Hematopoietic multipotent progenitor cell (in vitro differentiated cells): Measurements from ENCODE around the gene ANGPTL2. TPM values are rescaled to one million over a fixed set of nuclear protein-coding genes. Genes with fewer than 3 reads are reported as not detected.

Experiments used
- DNase-seq, 3 donors: peaks; one replicate each; pipeline ENCODE4 v3.0.0-alpha.2; 2011 to 2015; ENCODE audit warnings: low read depth in 2 of 3, low spot score in 2 of 3
- total RNA-seq: library from RNA; depleted of rRNA; stranded (reverse); fragments of >200 nt; gene quantifications from one replicate; pipeline ENCODE4 v1.2.3, GENCODE V29; 2012

Gene ANGPTL2
- total RNA-seq, 1 donor = under 0.01 TPM

DNA sequence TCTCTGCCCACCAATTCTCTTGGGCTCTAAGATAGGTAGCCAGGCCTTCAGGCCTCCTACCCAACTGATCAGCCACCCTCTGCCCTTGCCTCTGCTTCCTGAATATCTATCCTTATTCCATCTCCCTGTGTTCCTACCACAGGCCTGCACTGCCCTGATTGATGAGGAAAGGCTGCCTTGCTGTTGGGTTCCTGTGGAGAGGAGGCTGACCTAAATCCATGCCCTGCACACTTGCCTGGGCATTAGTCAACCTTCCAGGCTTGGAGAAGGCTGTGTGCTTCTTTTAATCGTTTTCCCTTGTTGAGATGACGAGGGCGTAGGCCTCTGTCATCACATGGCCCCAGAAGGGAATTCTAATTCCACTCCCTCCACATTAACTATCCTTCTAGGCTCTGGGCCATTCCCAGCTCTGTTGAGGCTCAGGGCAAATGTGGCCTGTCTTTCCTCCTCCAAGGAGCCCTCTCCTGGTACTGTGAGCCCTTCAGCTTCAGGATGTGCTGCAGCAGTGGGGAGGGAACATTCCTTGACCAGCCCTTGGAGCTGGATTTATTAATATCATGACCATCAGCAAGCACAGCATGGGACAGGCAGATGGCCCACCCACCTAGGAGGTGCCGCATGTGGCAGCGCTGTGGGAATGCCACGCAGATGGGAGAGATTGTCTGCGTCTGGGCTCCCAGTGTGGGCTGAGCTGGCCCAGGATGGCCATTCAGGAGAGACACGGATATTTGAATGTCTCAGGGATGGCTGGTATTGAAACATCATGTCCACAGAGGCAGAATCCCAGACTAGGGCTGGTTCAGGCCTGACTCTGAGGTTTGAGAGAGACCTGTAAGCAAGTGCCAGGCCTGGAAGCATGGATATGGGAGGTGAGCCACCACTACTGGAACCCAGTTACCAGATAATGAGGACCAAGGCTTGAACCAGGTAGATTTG is 40.9 kb downstream of the ANGPTL2 start:
- DNase-seq = no peak

DNA sequence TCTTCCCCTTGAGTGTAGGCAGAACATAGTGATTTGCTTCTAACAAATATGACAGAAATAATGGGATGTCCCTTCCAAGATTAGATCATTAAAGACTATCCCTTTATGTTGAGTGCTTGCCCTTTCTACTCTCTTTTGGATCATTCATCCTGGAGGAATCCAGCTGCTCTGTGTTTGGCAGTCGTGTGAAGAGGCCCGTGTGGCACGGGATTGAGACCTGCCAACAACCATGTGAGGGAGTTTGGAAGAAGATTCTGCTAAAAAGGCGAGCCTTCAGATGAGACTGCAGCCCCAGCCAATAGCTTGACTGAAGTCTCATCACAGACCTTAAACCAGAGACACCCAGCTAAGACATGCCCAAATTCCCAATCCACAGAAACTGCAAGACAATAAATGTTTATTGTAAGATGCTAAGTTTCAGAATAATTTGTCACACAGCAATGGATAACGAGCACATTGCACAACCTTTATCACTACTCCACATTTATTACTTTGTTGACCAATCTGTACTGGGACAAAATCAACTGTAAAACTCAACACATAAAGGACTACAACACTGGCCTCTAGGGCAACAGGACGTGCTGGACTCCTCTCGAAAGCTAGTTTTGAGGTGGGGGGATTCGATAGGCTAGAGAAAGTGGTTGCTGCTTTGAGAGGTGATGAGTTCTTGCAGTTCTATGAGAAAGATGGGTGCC is 42.8 kb downstream of the ANGPTL2 start:
- DNase-seq = no peak

GRCh38 chr9:127078988-127079387 is 43.4 kb downstream of the ANGPTL2 start:
- no peak for DNase-seq

GRCh38 chr9:127078336-127078735 is 44.1 kb downstream of the ANGPTL2 start:
- no peak for DNase-seq

DNA sequence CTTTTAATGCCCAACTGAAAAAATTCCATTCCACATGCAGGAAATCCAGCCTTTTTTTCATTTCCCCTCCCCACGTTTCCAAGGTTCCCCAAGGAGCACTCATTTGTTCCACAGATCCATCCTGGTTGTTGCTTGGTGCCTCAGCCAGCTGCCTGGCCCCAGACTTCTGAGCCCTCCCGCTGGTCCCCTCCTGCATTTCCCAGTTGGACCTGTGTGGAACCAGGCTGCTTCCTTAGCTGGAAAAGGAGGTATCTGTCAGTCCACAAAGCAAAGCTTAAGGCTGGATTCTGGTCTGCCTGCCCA is 44.8 kb downstream of the ANGPTL2 start:
- no peak for DNase-seq

DNA sequence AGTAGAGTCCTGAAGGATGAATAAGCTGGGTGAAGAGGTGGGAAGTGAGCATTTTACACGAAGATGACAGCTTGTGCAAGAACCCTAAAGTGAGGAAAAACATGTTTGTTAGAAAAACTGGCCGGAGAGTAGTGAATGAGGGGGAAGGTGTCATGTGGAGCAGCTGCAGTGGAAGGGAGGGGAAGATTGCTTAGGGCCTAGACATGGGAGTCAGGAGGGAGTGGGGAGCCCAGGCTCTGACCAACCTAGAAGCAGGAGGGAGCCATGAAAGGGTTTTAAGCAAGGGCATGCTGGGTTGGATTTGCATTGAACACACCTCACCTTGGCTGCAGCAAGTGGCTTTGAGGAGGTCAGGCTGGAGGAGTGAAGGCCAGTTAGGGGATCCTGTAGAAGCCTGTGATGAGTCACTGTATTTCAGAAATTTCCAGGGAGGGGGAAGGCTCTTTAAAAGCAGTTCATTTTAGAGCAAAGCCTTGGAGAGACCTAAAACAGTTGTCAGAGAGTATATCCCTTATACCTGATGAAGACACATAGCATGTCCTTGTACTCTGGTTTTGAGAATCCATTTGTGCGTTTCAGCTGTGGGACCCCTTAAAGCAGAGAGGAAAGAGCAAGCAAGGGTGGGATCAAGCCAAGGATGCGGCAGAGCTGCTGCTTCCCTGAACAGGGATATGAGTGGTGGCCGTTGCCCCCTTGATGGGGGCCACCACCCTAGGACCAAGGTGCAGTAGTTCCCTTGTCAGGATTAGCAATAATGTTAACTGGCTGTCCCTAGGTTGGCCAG is 45.4 kb downstream of the ANGPTL2 start:
- no peak for DNase-seq

DNA sequence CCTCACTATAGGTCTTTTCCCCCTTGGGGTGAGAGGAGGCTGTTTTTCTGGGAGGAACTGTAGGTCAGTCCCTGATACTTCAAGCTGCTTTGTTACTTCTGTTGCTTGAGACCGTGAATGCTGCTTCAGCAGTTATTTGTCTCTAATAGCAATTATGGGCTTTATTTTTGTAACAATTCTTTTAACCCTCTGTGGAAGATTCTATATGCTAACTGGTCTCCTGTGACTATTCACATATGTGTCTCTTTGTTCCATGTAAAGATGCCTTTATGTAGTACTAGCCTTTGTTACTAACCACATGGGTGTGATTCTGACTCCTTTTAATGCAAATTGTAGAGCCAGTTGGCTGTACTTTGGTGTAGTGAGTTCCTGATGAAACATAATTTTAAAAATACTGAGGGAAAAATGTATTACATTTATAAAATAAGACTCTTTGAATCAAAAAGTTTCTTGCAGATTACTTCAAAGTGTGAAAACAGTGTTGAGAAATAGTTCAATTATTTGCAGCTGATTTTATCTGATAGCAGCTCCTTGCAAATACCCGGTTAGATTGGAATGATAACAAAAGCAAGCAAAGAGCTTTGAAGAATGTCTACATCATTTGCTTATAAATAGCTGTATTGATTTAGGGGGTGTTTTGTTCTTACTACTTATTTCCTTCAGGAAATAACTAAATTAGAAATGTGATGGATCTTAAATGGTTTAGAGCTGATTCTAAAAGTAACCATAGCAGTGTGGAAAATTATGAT is 46.6 kb downstream of the ANGPTL2 start:
- no peak for DNase-seq

DNA sequence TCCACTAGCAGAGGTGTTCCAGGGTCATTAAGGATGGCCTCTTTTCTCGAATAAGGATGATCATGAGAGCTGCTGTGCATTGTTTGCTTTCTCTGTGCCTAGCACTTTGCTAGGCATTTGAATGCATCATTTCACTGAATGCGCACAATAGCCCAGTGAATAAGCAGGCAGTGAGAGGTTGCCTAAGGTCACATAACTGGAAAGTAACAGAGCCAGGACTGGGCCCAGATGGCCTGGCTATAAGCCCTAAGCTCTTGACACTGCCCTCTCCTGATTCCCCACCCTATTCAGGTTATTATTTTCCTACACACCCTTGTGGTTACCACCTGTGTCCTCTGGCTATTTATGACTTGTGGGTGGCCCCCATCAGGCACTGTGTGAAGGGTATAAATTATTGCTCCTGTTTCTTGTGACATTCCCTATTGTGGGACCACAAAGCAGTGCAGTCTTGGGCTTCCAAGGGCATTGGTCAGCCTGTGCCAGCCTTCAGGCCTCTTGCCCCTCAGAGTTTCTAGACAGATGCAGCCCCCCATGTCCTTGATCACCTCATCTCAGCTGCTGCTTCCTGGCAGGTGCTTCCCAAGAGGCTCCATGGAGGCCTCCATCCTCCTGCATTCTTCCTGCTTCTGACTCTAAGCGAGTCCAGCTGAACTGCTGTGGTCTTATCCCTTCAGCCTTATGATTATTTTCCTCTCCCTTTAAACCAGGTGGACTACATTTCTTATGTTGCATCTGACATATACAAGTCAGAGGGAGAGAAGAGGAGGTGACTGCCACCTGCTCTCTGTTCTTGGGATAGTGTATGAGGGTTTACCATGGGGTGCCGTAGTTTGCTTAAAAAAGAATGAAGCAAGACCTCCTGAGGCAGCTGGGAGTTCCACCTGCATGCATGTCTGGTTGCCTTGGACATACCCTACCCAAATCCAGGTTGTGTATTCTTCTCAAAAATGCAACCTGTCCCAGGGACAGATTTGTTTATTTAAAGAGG is 47.6 kb downstream of the ANGPTL2 start:
- no peak for DNase-seq

- no peak for DNase-seq
These were observed 54.7 kb downstream of the ANGPTL2 start for GRCh38 chr9:127067603-127068220.

DNA sequence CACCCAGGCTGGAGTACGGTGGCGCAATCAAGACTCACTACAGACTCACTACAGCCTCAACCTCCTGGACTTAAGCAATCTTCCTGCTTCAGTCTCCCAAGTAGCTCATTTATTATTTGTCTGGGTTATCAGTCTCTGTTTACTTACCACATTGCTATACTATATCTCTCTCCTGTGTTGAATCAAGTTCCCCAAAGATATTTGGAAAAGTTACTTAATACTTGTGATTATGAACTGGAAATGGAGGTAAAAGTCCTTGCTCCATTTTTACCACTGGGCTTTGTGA is 55.6 kb downstream of the ANGPTL2 start:
- DNase-seq = no peak

- DNase-seq = no peak
These were observed 56.2 kb downstream of the ANGPTL2 start for GRCh38 chr9:127066060-127066850.

DNA sequence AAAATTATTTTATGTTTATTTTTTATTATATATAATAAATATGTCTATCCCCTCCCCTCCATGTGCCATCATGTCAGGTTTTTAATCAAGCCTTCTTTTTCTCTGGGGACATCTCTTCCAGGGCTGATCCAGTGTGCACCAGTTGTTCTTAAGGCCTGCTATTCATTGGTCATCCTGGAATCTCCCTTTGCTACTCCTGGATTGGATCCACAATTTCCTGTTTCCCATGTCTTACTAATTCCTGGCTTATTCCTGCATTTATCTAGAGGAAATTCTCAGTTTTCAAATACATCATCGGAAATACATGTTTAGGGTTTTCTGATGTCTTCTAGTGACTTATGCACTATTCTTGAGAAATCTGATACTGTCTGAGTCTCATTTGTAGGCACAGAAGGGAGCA is 56.8 kb downstream of the ANGPTL2 start:
- no peak for DNase-seq

- no peak for DNase-seq
These were observed 58.1 kb downstream of the ANGPTL2 start for GRCh38 chr9:127064335-127064734.

DNA sequence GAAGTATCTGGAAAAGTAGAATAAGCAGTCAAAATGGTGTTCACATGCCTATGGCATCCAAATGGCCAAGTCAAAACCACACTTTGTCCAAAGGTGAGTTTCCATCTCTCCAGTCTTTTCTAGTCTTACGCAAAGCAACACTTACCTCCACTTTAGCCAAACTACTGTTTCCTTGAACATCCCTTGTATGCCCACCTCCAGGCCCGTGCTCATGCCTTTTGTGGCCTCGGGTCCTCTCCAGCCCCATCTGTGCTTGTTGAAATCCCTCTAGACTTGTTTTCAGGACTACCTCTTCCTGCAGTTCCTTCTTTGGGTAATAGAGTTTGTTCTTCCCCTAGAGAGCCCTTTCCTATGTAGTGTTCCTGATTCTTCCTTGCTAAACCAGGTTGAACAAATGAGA is 61.0 kb downstream of the ANGPTL2 start:
- DNase-seq = no peak

- no peak for DNase-seq
These were observed 62.6 kb downstream of the ANGPTL2 start for GRCh38 chr9:127059765-127060361.

- no peak for DNase-seq
These were observed 63.4 kb downstream of the ANGPTL2 start for GRCh38 chr9:127059030-127059429.

DNA sequence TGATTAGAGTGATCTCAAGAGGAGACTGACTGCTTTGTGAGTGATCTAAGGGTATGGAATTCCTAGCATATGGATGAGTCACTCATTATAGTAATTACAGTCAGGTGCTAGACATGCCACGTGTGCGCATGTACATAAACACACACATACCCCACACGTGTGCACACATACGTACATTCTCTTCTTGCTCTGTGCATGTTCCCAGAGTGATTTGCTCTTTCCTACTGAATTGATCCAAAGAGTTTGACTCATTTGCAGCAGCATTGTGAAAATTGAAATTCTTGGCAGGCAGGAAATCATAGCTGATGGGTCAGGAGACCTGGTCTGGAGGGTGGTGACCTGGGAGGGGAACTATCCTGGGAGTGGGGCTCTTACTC is 63.8 kb downstream of the ANGPTL2 start:
- DNase-seq = no peak

DNA sequence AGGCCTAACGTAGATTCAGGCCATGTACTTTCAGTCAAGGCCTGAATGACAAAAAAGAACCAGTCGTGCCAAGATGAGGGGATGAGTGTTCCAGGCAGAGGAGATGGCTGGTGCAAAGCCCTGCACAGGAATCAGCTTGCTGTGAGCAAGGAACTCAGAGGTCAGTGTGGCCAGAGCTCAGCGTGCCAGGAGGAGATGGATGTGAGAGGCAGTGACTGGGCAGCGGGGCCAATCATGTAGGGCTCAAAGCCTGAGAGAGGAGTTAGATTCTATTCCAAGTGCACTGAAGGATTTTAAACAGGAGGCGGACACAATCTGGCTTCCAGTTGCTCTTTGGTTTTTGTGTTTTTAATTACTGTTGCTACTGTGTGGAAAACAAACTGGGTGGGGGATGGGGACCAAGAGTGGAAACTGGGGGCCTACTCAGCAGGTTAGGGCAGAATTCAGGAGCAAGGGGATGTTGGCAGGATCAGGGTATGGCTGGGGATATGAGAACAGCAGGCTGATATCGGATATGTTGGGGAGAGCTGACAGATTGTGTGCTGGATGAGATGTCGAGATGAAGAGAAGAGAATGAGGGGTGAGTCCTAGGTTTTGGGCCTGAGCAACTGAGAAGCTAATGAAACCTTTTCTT is 64.3 kb downstream of the ANGPTL2 start:
- DNase-seq = no peak
